Neural progenitor cell (in vitro differentiated cells): ENCODE measurements around the gene ST7. TPM values are rescaled to one million over a fixed set of nuclear protein-coding genes. Genes with fewer than 3 reads are reported as not detected.

Experiments used
- DNase-seq: peaks from one replicate; pipeline ENCODE4 v3.0.0-alpha.2; 2016; ENCODE audit warnings: low spot score
- H2AFZ ChIP-seq: fragments of 200-600 bp; sonication (generic); replicated peaks from 2 replicates; pipeline ENCODE4 v1.6.1; 2016; ENCODE audit warnings: antibody characterized with exemption
- H3F3A ChIP-seq: fragments of 200-600 bp; sonication (generic); 2 replicates; pipeline ENCODE4 v1.6.1; 2016; ENCODE audit warnings: antibody characterized with exemption, low read depth
- H3K27ac ChIP-seq: fragments of 200-600 bp; sonication (generic); 2 replicates; pipeline ENCODE4 v1.5.1; 2016; ENCODE audit warnings: mild to moderate bottlenecking
- H3K27me3 ChIP-seq: fragments of 200-600 bp; sonication (generic); 2 replicates; pipeline ENCODE4 v1.6.1; 2016; ENCODE audit warnings: mild to moderate bottlenecking, moderate library complexity
- H3K36me3 ChIP-seq: fragments of 200-600 bp; sonication (generic); 2 replicates; pipeline ENCODE4 v1.5.1; 2016
- H3K4me1 ChIP-seq: fragments of 200-600 bp; sonication (generic); 2 replicates; pipeline ENCODE4 v1.6.1; 2016; ENCODE audit warnings: mixed run types
- H3K4me2 ChIP-seq: fragments of 200-600 bp; sonication (generic); 2 replicates; pipeline ENCODE4 v1.6.1; 2016
- H3K4me3 ChIP-seq: fragments of 200-600 bp; sonication (generic); 2 replicates; pipeline ENCODE4 v1.5.1; 2016
- H3K79me2 ChIP-seq: fragments of 200-600 bp; sonication (generic); 2 replicates; pipeline ENCODE4 v1.6.1; 2016; ENCODE audit warnings: low read depth
- H3K9ac ChIP-seq: fragments of 200-600 bp; sonication (generic); 2 replicates; pipeline ENCODE4 v1.6.1; 2016
- H3K9me3 ChIP-seq: fragments of 200-600 bp; sonication (generic); 2 replicates; pipeline ENCODE4 v1.5.1; 2016; ENCODE audit warnings: low read depth
- H4K20me1 ChIP-seq: fragments of 200-600 bp; sonication (generic); 2 replicates; pipeline ENCODE4 v1.6.1; 2016; ENCODE audit warnings: low read depth
- H3K27ac Mint-ChIP-seq: 3 replicates; pipeline ENCODE4 v1.8.0; 2021; ENCODE audit warnings: mixed read lengths
- H3K27me3 Mint-ChIP-seq: 2 replicates; pipeline ENCODE4 v1.8.0; 2022; ENCODE audit warnings: low read depth, mild to moderate bottlenecking, inconsistent platforms, moderate library complexity, mixed read lengths; ENCODE audit not compliant: insufficient read depth
- H3K36me3 Mint-ChIP-seq: 3 replicates; pipeline ENCODE4 v1.8.0; 2021; ENCODE audit warnings: mixed read lengths
- H3K4me1 Mint-ChIP-seq: 3 replicates; pipeline ENCODE4 v1.8.0; 2021; ENCODE audit warnings: mixed read lengths
- H3K4me3 Mint-ChIP-seq: 3 replicates; pipeline ENCODE4 v1.8.0; 2021; ENCODE audit warnings: mild to moderate bottlenecking, moderate library complexity, mixed read lengths
- H3K9me3 Mint-ChIP-seq: 3 replicates; pipeline ENCODE4 v1.8.0; 2020; ENCODE audit warnings: mixed read lengths
- EZH2 ChIP-seq: fragments of 200-600 bp; sonication (generic); IDR thresholded peaks from 2 replicates; pipeline ENCODE4 v1.6.1; 2017; ENCODE audit warnings: antibody characterized with exemption, mild to moderate bottlenecking, moderate library complexity
- EZH2phosphoT487 ChIP-seq: fragments of 200-600 bp; sonication (generic); IDR thresholded peaks from 2 replicates; pipeline ENCODE4 v1.6.1; 2017; ENCODE audit warnings: antibody characterized with exemption
- total RNA-seq: library from RNA; depleted of rRNA; stranded (reverse); fragments of >200 nt; gene quantifications from 2 replicates; pipeline ENCODE4 v1.2.3, GENCODE V29; 2015; ENCODE audit warnings: low replicate concordance
- TF ChIP-seq, protein P1 (sequence below): fragments of 200-600 bp; sonication (generic); IDR thresholded peaks from 2 replicates; pipeline ENCODE4 v1.5.1; 2017; ENCODE audit warnings: antibody characterized with exemption, mild to moderate bottlenecking

Gene ST7
- total RNA-seq, 1 donor from 2014 or later = 5.8 TPM

DNA sequence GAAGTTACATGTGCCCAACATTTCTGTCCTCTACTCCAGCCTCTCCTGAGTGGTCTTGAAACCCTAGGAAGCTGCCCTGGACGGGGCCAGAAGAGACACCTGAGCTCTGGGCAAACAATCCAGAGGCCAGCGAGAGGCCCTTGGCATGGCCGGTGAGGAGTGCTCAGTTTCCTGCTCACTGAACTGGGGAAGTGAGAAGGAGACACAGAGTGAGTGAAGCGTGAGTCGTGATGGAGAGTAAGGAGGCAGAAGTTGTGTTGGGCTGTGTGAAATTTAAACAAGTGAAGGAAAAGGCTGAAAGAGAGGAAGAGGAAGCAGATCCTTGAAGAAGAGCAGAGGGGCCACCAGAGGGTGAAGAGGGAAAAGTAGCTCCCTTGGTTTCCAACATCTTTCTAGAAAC is 296.4 kb downstream of the ST7 start:
- H3F3A ChIP-seq = no peaks in the 10 kb centered on the region
- no peaks in the 10 kb centered on the region for H3K79me2 ChIP-seq
- DNase-seq = no peak
- H3K9me3 Mint-ChIP-seq = peaks cover 7% of the 10 kb centered on the region
- H3K4me1 ChIP-seq = no peaks in the 10 kb centered on the region
- H3K9me3 ChIP-seq = no peaks in the 10 kb centered on the region
- no peak overlapping the region for H3K4me2 ChIP-seq
- TF ChIP-seq EZH2 (no peak), EZH2phosphoT487 (no peak)
- TF ChIP-seq, protein P1, sequence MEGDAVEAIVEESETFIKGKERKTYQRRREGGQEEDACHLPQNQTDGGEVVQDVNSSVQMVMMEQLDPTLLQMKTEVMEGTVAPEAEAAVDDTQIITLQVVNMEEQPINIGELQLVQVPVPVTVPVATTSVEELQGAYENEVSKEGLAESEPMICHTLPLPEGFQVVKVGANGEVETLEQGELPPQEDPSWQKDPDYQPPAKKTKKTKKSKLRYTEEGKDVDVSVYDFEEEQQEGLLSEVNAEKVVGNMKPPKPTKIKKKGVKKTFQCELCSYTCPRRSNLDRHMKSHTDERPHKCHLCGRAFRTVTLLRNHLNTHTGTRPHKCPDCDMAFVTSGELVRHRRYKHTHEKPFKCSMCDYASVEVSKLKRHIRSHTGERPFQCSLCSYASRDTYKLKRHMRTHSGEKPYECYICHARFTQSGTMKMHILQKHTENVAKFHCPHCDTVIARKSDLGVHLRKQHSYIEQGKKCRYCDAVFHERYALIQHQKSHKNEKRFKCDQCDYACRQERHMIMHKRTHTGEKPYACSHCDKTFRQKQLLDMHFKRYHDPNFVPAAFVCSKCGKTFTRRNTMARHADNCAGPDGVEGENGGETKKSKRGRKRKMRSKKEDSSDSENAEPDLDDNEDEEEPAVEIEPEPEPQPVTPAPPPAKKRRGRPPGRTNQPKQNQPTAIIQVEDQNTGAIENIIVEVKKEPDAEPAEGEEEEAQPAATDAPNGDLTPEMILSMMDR = no peak
- no peak overlapping the region for H3K4me3 ChIP-seq
- peaks cover 3% of the 10 kb centered on the region for H3K4me1 Mint-ChIP-seq
- H3K36me3 ChIP-seq = no peaks in the 10 kb centered on the region
- no peaks in the 10 kb centered on the region for H3K36me3 Mint-ChIP-seq
- peaks cover 4% of the 10 kb centered on the region for H3K27me3 Mint-ChIP-seq
- H3K27ac Mint-ChIP-seq = no peak overlapping the region
- H2AFZ ChIP-seq = no peak overlapping the region
- H3K4me3 Mint-ChIP-seq = no peak overlapping the region
- no peak overlapping the region for H3K9ac ChIP-seq
- no peaks in the 10 kb centered on the region for H4K20me1 ChIP-seq
- H3K27ac ChIP-seq = no peak overlapping the region
- no peaks in the 10 kb centered on the region for H3K27me3 ChIP-seq

DNA sequence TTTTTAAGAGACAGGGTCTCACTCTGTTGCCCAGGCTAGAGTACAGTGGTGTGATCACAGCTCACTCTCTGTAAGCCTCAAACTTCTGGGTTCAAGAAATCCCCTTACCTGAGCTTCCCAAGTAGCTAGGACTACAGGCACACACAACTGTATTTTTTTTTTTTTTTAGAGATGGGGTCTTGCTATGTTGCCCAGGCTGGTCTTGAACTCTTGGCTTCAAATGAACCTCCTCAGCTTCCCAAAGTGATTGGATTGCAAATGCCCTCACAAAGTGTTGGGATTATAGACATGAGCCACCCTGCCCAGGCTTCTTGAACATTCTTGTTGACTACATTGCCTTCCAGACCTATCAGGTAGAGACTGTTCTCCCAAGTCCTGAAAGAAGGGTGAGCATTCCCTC is 296.9 kb downstream of the ST7 start:
- H3K4me3 ChIP-seq = no peak overlapping the region
- no peak overlapping the region for H2AFZ ChIP-seq
- Mint-ChIP-seq H3K27ac (no peak overlapping the region), H3K9me3 (peaks cover 5% of the 10 kb centered on the region), H3K36me3 (no peaks in the 10 kb centered on the region), H3K4me1 (peaks cover 3% of the 10 kb centered on the region), H3K4me3 (no peak overlapping the region), H3K27me3 (peaks cover 4% of the 10 kb centered on the region)
- no peaks in the 10 kb centered on the region for H3K9me3 ChIP-seq
- no peak overlapping the region for H3K27ac ChIP-seq
- no peak for DNase-seq
- H4K20me1 ChIP-seq = no peaks in the 10 kb centered on the region
- H3K9ac ChIP-seq = no peak overlapping the region
- no peaks in the 10 kb centered on the region for H3F3A ChIP-seq
- H3K79me2 ChIP-seq = no peaks in the 10 kb centered on the region
- TF ChIP-seq, protein P1 = no peak
- TF ChIP-seq EZH2 (no peak), EZH2phosphoT487 (no peak)
- no peaks in the 10 kb centered on the region for H3K4me1 ChIP-seq
- H3K4me2 ChIP-seq = no peak overlapping the region
- no peaks in the 10 kb centered on the region for H3K36me3 ChIP-seq
- H3K27me3 ChIP-seq = no peaks in the 10 kb centered on the region

DNA sequence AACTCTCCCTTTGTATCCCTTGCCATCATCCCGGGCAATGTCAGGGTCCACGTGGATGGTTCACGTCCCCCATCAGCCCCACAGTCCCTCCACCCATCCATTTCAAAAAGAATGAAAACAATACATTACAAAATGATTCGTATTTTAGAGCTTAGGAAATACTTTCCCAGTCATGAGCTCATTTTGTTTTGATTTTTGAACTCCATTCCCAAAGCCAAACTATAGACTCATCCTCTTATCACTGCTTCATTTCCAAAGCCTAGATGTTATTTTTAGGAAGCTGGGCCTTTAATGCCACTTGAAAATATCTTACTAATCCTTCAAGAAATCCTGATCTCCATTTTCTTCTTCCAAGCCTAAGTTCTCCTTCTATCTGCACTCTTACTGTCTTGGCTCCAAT is 297.5 kb downstream of the ST7 start:
- TF ChIP-seq, protein P1 = no peak
- TF ChIP-seq EZH2 (no peak), EZH2phosphoT487 (no peak)
- H3K9ac ChIP-seq = no peak overlapping the region
- H3K9me3 ChIP-seq = no peaks in the 10 kb centered on the region
- Mint-ChIP-seq H3K36me3 (no peaks in the 10 kb centered on the region), H3K4me3 (no peak overlapping the region), H3K9me3 (peaks cover 3% of the 10 kb centered on the region), H3K4me1 (peaks cover 3% of the 10 kb centered on the region), H3K27me3 (peaks cover 4% of the 10 kb centered on the region), H3K27ac (no peak overlapping the region)
- H3K4me2 ChIP-seq = no peak overlapping the region
- no peak overlapping the region for H2AFZ ChIP-seq
- no peaks in the 10 kb centered on the region for H4K20me1 ChIP-seq
- no peak for DNase-seq
- no peaks in the 10 kb centered on the region for H3K36me3 ChIP-seq
- no peaks in the 10 kb centered on the region for H3F3A ChIP-seq
- no peaks in the 10 kb centered on the region for H3K27me3 ChIP-seq
- H3K4me3 ChIP-seq = no peak overlapping the region
- H3K4me1 ChIP-seq = no peaks in the 10 kb centered on the region
- no peak overlapping the region for H3K27ac ChIP-seq
- no peaks in the 10 kb centered on the region for H3K79me2 ChIP-seq

DNA sequence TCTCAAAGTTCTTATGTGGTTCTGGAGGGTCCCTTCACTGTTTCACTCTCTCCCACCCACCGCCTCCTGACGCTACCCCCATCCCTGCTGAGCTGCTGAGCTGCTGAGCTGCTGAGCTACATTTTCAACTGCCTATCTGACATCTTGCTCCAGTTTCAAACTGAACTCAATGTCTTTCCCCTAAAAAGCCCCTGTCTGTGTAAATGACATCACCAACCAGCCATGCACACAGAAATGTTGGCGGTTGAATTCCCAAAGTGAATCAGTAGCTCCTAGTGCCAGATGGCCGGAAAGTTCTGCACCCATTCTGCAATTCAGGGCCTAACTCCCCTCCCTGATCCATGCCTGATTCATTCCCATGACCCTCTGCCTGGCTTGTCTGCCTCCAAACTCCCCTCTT is 298.4 kb downstream of the ST7 start:
- H3K9me3 Mint-ChIP-seq = no peaks in the 10 kb centered on the region
- H3K79me2 ChIP-seq = no peaks in the 10 kb centered on the region
- no peaks in the 10 kb centered on the region for H3F3A ChIP-seq
- no peak for DNase-seq
- H3K9me3 ChIP-seq = no peaks in the 10 kb centered on the region
- no peaks in the 10 kb centered on the region for H4K20me1 ChIP-seq
- H3K4me2 ChIP-seq = no peak overlapping the region
- H3K27ac Mint-ChIP-seq = no peak overlapping the region
- H3K4me3 Mint-ChIP-seq = no peak overlapping the region
- H3K4me3 ChIP-seq = no peak overlapping the region
- TF ChIP-seq, protein P1 = no peak
- no peak for TF ChIP-seq EZH2phosphoT487
- no peak for TF ChIP-seq EZH2
- H3K27me3 Mint-ChIP-seq = peaks cover 4% of the 10 kb centered on the region
- no peak overlapping the region for H2AFZ ChIP-seq
- H3K27me3 ChIP-seq = no peaks in the 10 kb centered on the region
- no peaks in the 10 kb centered on the region for H3K4me1 ChIP-seq
- H3K36me3 ChIP-seq = no peaks in the 10 kb centered on the region
- H3K36me3 Mint-ChIP-seq = no peaks in the 10 kb centered on the region
- peaks cover 3% of the 10 kb centered on the region for H3K4me1 Mint-ChIP-seq
- H3K27ac ChIP-seq = no peak overlapping the region
- no peak overlapping the region for H3K9ac ChIP-seq
